Measurements from ENCODE around the gene ZNF524. TPM values are rescaled to one million over a fixed set of nuclear protein-coding genes. Genes with fewer than 3 reads are reported as not detected.

Gene ZNF524
- total RNA-seq, 1 donor from 2014 or later = 6.3 TPM

DNA sequence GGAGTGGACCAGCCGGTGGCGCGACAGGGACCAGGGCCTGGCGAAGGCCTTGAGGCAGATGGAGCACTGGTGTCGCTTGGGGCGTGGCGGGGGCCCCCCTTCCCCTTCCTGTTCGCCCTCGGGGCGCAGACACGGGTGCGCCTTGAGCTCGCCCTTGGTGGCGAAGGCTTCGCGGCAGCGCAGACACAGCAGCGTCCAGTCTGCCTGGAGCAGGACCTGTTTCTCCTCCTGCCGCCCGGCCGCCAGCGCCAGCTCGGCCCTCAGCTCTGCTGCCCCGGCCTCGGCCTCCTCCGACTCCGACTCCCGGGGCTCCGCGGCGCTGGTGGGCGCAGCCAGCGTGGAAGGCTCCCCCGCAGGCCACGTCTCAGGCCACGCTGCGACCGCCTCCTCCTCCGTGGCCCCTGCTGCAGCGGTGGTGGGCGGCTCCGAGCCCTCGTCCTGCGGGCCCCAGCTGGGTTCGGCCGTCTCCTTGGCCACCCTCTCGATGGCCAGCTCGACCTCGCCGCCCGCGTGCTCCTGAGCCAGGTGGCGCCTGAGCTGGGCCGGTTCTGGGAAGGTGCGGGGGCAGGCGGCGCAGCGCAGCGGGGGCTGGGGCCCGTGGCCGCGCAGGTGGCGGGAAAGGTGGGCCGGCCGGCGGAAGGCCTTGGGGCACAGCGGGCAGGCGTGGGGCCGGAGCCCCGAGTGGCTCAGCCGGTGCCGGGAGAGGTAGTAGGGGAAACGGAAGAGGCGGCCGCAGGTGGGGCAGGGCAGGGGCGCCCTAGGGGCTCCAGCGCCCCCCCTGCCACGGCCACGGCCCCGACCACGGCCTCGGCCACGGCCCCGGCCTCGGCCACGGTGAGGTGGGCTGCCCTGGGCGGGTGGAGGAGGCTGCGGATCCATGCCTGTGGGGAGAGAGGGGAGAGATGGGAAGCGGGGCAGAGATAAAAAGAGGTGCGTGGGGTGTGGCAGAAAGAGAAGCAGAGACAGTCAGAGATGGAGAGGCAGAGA, 21.0 kb upstream of the ZNF524 start:
- H3K27ac Mint-ChIP-seq (ENCODE audit: unreplicated experiment) = peak overlapping the region; percentile 82
- Histone ChIP-seq H3K9me3 (ENCODE audit: insufficient read depth, low read depth, low read length) (no peaks in the 10 kb centered on the region), H3K9ac (ENCODE audit: low read length) (peak overlapping the region; percentile 92), H4K20me1 (ENCODE audit: insufficient read depth, low read length) (peaks cover 12% of the 10 kb centered on the region), H3K27ac (ENCODE audit: low read depth, low read length) (no peak overlapping the region), H3K4me2 (ENCODE audit: low read length) (peak overlapping the region; percentile 99), H3K79me2 (ENCODE audit: insufficient read depth, low read length) (peaks cover 27% of the 10 kb centered on the region), H2AFZ (ENCODE audit: low read depth, low read length) (no peak overlapping the region), H3K4me3 (ENCODE audit: insufficient read depth, low read depth, low read length) (peak overlapping the region; percentile 80), H3K27me3 (ENCODE audit: insufficient read depth, low read length) (no peaks in the 10 kb centered on the region), H3K36me3 (ENCODE audit: insufficient read depth, low read length) (peaks cover 5% of the 10 kb centered on the region), H3K4me1 (ENCODE audit: insufficient read depth, low read length) (peaks cover 4% of the 10 kb centered on the region)
- TF ChIP-seq, protein P1, sequence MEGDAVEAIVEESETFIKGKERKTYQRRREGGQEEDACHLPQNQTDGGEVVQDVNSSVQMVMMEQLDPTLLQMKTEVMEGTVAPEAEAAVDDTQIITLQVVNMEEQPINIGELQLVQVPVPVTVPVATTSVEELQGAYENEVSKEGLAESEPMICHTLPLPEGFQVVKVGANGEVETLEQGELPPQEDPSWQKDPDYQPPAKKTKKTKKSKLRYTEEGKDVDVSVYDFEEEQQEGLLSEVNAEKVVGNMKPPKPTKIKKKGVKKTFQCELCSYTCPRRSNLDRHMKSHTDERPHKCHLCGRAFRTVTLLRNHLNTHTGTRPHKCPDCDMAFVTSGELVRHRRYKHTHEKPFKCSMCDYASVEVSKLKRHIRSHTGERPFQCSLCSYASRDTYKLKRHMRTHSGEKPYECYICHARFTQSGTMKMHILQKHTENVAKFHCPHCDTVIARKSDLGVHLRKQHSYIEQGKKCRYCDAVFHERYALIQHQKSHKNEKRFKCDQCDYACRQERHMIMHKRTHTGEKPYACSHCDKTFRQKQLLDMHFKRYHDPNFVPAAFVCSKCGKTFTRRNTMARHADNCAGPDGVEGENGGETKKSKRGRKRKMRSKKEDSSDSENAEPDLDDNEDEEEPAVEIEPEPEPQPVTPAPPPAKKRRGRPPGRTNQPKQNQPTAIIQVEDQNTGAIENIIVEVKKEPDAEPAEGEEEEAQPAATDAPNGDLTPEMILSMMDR (IDR thresholded peaks at IDR 0.05; ENCODE audit: insufficient read depth, low read depth, low read length) = no peak
- peaks cover 25% of the 10 kb centered on the region for H3K4me1 Mint-ChIP-seq (ENCODE audit: low read depth, unreplicated experiment)
- peak overlapping the region; percentile 96 for H3K4me3 Mint-ChIP-seq (ENCODE audit: unreplicated experiment)
- H3K9me3 Mint-ChIP-seq (ENCODE audit: unreplicated experiment) = no peaks in the 10 kb centered on the region
- peaks cover 14% of the 10 kb centered on the region for H3K36me3 Mint-ChIP-seq (ENCODE audit: low read depth, unreplicated experiment)
- no peak for FAIRE-seq
- no peaks in the 10 kb centered on the region for H3K27me3 Mint-ChIP-seq (ENCODE audit: low read depth, unreplicated experiment)
- no peak for DNase-seq (ENCODE audit: low read depth)

- FAIRE-seq = no peak
- peak overlapping the region; percentile 63 for H2AFZ ChIP-seq (ENCODE audit: low read depth, low read length)
- H3K4me3 Mint-ChIP-seq (ENCODE audit: unreplicated experiment) = peak overlapping the region; percentile 96
- H3K36me3 ChIP-seq (ENCODE audit: insufficient read depth, low read length) = peaks cover 5% of the 10 kb centered on the region
- peaks cover 25% of the 10 kb centered on the region for H3K4me1 Mint-ChIP-seq (ENCODE audit: low read depth, unreplicated experiment)
- H3K79me2 ChIP-seq (ENCODE audit: insufficient read depth, low read length) = peaks cover 27% of the 10 kb centered on the region
- peak overlapping the region; percentile 80 for H3K4me3 ChIP-seq (ENCODE audit: insufficient read depth, low read depth, low read length)
- H3K27me3 ChIP-seq (ENCODE audit: insufficient read depth, low read length) = no peaks in the 10 kb centered on the region
- H3K27me3 Mint-ChIP-seq (ENCODE audit: low read depth, unreplicated experiment) = no peaks in the 10 kb centered on the region
- no peaks in the 10 kb centered on the region for H3K9me3 Mint-ChIP-seq (ENCODE audit: unreplicated experiment)
- peaks cover 14% of the 10 kb centered on the region for H3K36me3 Mint-ChIP-seq (ENCODE audit: low read depth, unreplicated experiment)
- no peak for DNase-seq (ENCODE audit: low read depth)
- H3K27ac ChIP-seq (ENCODE audit: low read depth, low read length) = peak overlapping the region; percentile 90
- H4K20me1 ChIP-seq (ENCODE audit: insufficient read depth, low read length) = peaks cover 12% of the 10 kb centered on the region
- peak overlapping the region; percentile 92 for H3K9ac ChIP-seq (ENCODE audit: low read length)
- peak overlapping the region; percentile 99 for H3K4me2 ChIP-seq (ENCODE audit: low read length)
- TF ChIP-seq, protein P1 (IDR thresholded peaks at IDR 0.05; ENCODE audit: insufficient read depth, low read depth, low read length) = no peak
- TF ChIP-seq EZH2 (IDR thresholded peaks at IDR 0.05; ENCODE audit: insufficient read depth, low read length) = no peak
- peaks cover 4% of the 10 kb centered on the region for H3K4me1 ChIP-seq (ENCODE audit: insufficient read depth, low read length)
- no peaks in the 10 kb centered on the region for H3K9me3 ChIP-seq (ENCODE audit: insufficient read depth, low read depth, low read length)
- H3K27ac Mint-ChIP-seq (ENCODE audit: unreplicated experiment) = peak overlapping the region; percentile 82
Measured at GRCh38 chr19:55579766-55580621, 20.1 kb upstream of the ZNF524 start.
